Suprapubic skin (tissue), 4 donors: ENCODE measurements around the gene ALDH1L1.

ENCODE experiments used
- EP300 ChIP-seq: sonication (generic); formaldehyde crosslinking; IDR thresholded peaks from one replicate; pipeline ENCODE4 v1.6.1; 2017; ENCODE audit warnings: antibody characterized with exemption
- POLR2A ChIP-seq, 2 donors: fragments of 450-650 bp; IDR thresholded peaks; one replicate each; pipeline ENCODE4 v1.6.1; 2017; ENCODE audit warnings: antibody characterized with exemption in 2 of 2, mild to moderate bottlenecking in 2 of 2, moderate library complexity in 2 of 2
- POLR2AphosphoS5 ChIP-seq, 3 donors: sonication (generic); formaldehyde crosslinking; IDR thresholded peaks; one replicate each; pipeline ENCODE4 v1.6.1; 2017; ENCODE audit warnings: antibody characterized with exemption in 3 of 3
- TF ChIP-seq, protein P1 (sequence below), 2 donors: fragments of 200-600 bp in 1 of 2; fragments of 450-650 bp in 1 of 2; sonication (generic) in 1 of 2; IDR thresholded peaks; one replicate each; pipeline ENCODE4 v1.5.1; 2016 to 2019; ENCODE audit warnings: antibody characterized with exemption in 2 of 2, mild to moderate bottlenecking in 1 of 2, moderate library complexity in 1 of 2

DNA sequence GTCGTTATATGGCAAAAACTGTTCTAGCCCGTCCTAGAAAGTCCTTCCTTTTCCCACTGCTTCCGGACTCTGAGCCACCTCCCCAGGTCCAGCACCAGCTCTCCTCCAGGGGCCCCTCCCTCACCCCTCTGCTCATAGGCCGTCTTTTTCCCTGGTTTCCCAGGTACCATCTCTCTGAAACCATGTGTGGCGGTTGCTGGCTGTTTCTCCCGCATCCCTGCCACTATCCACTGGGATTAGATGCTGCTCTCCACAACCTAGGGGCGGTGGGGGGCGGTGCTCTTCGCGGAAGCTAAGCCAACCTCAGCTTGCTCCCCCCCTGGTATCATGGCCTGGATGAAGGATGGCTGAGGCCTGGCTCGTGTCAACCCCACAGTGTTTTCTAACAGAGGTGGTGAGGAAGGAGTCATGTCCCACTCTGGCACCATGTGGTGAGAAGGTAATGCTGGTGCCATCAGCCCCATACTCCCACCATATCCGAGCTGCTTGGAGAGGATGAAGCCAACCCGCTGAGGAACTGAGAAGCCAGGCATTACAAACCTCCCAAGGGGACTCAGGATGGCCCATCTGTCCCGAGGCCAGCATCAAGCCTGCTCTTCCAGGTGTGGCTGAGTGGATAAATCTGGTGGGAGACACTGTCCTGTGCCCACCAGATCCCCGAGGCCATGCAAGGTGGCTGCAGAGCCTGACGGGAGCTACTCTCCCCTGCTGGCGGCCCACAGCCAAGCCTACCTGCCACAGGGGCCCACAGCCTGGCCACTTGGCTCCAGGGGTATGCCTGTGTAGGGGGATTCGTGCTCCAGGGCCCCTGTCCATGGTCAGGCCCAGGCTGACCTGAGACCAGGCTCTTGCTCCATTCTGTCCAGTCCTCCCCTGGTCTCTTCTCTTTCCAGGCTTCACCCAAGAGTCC is 68.6 kb downstream of the ALDH1L1 start:
- TF ChIP-seq, protein P1, sequence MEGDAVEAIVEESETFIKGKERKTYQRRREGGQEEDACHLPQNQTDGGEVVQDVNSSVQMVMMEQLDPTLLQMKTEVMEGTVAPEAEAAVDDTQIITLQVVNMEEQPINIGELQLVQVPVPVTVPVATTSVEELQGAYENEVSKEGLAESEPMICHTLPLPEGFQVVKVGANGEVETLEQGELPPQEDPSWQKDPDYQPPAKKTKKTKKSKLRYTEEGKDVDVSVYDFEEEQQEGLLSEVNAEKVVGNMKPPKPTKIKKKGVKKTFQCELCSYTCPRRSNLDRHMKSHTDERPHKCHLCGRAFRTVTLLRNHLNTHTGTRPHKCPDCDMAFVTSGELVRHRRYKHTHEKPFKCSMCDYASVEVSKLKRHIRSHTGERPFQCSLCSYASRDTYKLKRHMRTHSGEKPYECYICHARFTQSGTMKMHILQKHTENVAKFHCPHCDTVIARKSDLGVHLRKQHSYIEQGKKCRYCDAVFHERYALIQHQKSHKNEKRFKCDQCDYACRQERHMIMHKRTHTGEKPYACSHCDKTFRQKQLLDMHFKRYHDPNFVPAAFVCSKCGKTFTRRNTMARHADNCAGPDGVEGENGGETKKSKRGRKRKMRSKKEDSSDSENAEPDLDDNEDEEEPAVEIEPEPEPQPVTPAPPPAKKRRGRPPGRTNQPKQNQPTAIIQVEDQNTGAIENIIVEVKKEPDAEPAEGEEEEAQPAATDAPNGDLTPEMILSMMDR (IDR thresholded peaks at IDR 0.05) = no peak
- TF ChIP-seq POLR2AphosphoS5 (IDR thresholded peaks at IDR 0.05) = no peak
- no peak for TF ChIP-seq EP300
- TF ChIP-seq POLR2A (IDR thresholded peaks at IDR 0.05) = no peak
